Islet of Langerhans (tissue), 1 donor: ENCODE data around the gene FUBP3.
"Not testable (repeated sequence)": the region's sequence is repeated elsewhere in the genome, so short reads cannot be mapped to it uniquely, and the experiment has no call there.

ENCODE experiments used
- FAIRE-seq: peaks from one replicate; lab custom pipeline; 2011; peaks lifted over from hg19 to GRCh38; lab: Jason Lieb, UNC

The FUBP3 gene

DNA sequence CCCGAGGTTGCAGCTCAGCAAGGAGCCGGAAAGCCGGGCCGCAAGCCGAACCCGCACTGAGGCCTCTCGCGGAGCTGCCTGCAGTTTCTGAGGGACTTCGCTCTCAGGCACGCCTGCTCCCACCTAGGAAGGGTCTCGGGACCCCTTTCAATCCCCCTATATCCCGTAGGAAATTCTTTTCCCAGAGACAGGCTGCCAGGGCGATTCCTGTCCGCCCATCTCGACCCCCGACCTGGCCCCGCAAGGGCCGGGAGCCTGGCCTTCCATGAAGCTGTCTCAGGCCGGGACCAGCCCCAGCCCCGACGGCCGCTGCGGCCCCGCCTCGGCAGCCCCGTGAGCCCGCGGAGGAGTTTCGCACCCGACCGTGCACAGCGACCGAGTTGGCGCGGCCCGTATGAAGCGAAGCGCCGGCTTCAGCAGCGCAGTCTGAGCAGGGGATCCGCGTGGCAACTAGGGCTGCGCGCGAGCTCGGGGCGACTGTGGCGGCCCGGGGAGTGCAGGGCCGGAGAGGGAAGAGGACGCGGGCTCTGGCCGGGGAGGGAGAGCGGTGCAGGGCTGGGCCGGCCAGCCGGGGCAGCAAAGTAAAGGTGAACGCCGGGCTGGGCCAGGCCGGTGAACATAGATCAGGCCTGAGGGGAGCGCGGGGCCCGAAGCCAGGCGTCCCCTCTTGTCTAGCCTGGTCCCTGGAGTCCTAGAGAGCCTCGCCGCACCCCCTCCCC, 84.0 kb downstream of the FUBP3 start:
- no peak for FAIRE-seq

DNA sequence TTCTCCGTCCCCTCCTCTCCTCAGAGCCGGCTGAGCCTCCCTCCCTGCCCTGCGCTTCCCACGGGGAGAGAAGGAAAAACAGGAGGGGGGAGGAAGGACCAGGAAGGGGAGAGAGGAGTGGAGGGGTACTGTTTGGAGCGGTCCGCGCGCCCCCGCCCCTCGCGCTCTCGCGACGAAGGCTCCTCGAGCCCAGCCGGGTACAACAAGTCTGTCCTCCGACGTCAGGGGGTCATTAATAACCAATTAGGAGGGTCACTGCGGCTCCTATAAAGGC, 84.5 kb downstream of the FUBP3 start:
- no peak for FAIRE-seq

DNA sequence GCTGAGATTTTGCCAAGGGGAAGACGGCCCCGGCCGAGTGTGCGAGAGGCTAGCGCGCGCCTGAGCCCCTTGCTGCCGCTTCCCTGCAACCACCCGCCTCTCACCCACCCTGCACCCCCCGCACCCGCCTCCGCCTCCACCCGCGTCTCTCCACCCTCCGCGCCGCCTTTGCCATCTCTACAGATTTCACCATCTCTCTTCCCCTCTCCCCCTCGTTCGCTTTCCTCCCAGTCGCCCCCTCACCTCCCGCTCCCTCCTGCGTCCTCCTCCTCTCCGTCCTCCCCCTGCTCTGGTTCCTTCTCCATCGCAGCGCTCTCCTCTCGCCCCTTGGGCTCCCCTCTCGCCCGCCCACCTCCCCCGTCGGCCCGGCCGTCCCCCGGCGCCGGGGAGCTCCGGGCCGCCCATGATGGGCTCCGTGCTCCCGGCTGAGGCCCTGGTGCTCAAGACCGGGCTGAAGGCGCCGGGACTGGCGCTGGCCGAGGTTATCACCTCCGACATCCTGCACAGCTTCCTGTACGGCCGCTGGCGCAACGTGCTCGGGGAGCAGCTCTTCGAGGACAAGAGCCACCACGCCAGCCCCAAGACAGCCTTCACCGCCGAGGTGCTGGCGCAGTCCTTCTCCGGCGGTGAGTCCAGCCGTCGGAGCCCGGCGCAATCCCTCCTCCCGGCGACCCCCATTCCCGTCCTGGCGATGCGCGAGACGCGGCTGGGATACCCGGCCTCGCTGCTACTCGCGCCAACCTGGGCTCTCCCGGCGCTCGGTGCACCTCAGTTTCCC, 85.1 kb downstream of the FUBP3 start, which contains the start of gene PRDM12:
TSS of gene PRDM12 (plus strand) at position 344 of the 778 bp plus-strand sequence. CDS start at position 404, 60 bp downstream.
- no peak for FAIRE-seq

DNA sequence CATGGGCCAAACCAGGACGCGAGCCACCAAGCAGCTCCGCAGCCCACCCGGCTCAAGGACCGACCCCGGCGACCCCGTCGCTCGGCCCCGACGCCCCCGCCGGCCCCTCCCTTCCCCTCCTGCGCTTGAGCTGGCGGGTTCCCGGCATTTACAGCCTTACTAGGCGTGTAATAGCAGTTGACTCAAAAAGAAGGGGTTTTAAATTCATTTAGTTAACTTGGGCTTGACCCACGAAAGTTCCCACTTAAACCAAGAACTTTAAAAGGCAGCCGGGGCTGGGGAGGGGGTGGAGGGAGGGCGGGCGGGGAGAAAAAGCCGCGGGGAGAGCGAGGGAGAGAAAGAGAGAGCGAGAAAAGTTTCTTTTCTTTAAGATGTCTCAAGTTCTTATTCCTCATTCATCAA, 85.7 kb downstream of the FUBP3 start:
- FAIRE-seq, result no peak

DNA sequence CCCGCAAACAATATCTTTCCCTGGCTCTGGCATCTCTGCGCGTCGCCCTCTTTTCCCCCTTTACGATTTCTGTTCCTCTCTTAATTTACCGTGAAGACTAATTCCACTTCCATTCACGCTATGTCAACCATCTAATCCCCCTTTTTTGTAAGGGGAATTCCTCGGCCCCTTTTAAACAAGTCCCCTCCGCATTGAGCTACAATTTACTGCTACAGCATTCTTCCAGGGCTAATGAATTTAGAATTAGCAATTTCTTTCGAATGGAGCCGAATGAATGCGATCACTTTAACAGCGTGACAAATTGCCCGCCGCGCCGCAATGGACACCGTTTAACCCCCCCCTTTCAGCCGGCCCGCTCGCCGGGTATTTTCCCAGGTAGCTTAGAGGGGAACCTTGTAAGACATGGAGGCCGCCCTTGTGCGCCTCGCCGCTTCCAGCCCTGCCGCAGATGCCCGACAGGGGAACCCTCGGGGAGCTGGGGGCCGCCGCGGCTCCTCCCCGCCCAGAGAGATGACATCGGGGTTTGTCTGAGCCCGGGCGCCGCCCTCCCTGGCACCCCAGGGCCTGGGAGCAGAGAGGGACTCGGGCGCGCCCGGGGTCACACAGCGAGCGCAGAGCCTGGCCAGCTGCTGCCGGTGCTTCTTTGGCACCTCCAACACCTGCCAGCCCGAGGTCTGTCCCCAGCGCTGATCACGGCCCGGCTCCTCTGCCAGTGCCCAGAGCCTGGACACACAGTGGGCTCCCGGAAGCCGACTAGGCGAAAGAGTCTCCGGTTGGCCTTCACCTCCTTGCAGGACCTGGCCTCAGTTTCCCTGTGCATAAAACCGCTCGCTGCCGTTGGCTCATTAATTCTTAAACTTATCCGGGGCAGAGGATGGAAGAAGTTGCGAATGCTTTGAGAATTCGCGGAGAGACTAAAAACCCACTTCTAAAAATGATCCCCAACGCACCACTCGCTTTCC, 86.3 kb downstream of the FUBP3 start:
- no peak for FAIRE-seq

DNA sequence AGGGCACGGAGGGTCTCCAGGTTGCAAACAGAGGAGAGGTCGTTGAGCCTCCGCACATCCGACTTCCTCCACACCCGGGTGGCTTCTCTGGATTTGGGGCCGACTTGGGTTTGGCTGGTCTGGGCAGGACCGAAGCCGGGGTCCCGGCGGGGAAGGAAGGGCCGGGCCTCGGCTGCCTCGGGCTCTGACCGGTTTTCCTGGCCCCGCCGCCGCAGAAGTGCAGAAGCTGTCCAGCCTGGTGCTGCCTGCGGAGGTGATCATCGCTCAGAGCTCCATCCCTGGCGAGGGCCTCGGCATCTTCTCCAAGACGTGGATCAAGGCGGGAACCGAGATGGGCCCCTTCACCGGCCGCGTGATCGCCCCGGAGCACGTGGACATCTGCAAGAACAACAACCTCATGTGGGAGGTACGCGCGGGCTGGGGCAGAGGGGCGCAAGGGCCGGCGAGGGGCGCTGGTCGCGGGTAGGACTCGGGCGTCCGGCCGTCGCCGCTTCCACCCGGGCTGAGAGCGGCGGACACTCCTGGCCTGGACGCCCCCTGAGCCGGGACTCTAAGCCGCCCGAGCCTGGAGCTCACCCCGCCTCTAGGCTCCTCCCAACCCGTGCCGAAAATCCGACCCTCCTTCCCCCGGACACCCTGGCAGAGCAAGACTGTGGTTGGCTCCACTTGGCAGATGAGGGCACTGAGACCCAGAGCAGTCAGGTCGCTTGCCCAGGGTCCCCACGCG, 87.2 kb downstream of the FUBP3 start:
- FAIRE-seq, result no peak

DNA sequence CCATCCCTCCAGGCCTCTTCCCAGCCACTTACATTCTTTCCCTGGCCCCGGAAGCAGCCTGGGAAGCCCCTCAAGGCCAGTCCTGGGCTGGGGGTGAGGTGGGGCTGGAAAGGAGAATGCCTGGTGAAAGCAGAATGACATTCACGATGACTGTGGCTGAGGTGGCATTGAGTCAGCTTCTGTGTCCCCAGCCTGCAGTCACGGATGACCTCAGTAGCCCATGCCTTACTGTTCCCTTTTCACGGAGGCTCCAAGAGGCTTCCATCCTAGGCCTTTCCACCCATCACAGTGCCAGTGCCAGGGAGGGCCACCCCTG, 87.7 kb downstream of the FUBP3 start:
- no peak for FAIRE-seq

DNA sequence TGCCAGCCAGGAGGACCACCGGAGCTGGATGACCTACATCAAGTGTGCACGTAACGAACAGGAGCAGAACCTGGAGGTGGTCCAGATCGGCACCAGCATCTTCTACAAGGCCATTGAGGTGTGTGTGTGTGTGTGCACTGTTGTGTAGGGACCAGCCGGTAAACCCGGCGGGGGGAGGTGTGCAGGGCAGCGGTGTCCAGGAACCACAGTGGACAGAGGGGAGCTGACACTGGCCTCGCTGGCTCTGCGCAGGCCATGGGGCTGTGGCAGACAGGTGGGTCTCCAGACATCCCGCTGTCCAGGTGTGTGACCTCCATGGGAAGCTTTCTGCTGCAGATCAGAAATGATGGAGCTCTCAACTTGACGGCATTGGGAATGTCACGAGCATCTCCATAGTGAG, 88.8 kb downstream of the FUBP3 start:
- FAIRE-seq, result no peak

DNA sequence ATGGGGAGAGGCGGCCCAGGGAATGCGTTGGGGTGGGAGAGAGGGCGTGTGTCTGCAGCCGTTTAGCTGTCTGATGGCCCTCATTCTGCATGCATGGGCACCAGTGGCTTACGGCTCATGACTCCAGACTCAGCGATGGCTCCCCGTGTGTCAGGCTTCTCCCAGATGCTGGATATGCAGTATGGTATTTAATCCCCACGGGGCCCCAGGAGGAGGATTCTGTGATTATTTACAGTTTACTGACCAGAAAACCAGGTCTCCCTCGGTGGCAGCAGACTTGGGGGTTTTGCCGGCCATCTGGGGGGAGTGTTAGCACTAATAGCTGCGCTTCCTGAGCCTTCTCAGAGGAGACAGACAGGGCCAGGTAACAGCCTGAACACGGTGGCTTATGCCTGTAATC, 89.3 kb downstream of the FUBP3 start:
- FAIRE-seq, result no peak

DNA sequence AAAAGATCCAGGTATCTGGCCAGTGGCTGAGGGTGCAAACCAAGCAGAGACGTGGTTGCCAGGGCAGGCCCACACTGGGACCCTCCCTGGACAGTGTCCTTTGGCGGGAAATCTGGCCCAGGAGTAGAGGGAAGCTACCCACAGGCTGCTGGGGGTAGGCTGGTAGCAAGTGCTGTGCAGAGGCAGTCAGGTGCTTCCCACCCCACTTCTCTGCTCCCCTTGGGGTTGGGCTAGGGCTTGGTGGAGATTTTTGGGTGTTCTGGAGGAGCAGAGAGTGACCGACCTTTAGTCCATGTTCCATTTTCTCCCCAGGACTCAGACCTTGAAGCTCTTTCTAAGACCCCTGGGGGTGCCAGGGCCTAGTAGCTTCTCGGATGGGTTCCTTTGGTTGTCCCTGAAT, 90.6 kb downstream of the FUBP3 start:
- FAIRE-seq, result no peak

DNA sequence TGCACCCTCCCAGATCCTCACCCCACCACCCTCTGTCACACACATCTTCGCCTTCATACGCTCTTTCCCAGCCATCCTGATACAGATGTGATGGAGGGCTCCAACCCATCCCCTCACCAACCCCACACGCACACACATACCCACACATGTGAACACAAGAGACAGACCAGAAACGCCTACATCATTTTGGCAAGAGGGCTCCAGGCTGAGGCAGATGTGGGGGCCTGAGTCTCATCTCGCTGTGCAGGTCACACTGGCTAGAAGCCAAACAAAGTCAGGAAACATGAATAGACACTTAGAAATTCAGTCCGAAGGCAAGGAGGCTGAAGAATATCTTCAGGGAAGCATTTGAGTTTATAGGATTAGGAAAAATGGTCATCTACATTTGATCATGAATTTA, 91.3 kb downstream of the FUBP3 start:
- FAIRE-seq, result no peak

DNA sequence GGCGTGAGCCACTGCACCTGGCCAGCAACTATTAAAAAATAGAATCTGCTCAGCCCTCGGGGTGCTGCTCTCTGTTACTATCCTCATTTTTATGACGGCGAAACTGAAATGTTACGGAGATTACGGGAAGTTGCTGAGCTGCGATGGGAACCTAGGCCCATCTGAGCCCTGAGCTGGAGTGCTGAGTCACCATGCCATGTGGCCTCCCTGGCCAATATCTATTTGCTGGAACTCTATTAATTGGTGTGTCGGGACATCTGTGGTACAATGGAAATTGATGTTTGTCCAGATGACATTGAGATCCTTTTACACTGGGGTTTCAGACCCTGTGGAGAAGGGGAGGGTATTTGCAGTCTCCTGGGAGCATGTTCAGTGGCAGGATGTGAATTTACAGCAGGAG, 93.1 kb downstream of the FUBP3 start:
- no peak for FAIRE-seq

DNA sequence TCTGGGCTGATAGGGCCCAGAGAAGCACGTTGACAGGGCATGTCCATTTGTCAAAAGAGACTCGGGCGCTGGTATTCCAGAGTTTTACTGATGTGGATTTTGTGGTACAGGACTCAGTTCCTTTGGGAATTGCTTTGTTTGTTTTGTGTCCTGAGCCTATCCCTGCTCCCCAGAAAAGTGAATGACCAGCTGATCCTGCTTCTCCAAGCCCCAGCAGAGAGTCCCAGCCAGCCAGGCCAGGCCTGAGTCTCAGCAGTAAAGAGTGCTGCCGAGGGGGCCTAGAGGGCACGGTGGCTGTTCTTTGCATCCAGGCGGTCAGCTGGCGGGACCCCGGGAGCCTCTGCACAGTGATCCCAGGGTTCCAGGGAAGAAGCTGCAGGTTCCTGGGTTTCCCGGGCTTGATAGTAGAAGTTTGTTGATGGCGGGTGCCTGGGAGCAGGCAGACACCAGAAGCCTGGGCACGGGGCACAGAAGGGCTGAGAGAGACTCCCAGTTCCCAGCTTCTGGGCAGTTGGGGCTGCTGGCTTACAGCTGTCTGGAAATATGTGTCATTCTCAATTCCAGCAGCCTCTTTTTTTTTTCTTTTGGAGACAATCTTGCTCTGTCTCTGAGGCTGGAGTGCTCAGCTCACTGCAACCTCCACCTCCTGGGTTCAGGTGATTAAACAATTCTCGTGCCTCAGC, 93.7 kb downstream of the FUBP3 start:
- FAIRE-seq, result no peak

DNA sequence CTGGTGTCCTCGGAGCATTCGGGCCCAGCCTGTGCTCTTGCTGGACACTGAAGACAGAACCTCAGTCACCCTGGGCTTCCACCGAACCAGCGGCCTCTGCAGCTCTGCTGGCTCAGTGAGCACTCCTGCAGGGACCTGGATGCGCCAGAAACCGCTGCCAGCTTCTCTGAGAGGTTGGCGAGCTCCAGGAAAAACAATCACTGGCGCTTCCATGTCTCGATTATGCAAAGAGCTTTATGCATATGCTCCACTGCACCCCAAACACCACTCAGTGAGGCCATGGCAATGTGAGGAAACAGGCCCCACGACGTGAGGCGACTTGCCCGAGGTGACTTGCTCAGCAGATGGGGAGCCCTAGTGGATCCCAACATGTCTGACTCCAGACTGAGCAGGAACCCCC, 96.0 kb downstream of the FUBP3 start:
- FAIRE-seq, result no peak

DNA sequence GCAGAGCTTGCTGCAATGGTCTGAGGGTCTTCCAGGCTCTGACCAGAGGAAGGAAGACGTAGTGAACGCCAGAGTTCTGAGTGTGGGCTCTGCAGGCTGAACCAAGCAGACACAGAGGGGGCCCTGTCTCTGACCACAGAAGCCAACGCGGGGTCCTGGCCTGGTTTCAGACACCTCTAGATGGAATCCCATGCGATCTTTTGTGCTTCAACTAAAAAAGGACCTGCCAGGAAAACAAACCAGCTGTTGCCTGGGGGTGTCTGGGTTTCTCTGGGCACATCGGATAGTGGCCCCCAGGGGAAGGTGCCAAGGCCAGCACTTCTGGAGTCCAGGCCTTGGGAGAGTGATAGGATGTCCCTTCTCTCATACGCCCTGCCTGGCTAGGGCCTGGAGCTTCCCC, 97.9 kb downstream of the FUBP3 start:
- no peak for FAIRE-seq

DNA sequence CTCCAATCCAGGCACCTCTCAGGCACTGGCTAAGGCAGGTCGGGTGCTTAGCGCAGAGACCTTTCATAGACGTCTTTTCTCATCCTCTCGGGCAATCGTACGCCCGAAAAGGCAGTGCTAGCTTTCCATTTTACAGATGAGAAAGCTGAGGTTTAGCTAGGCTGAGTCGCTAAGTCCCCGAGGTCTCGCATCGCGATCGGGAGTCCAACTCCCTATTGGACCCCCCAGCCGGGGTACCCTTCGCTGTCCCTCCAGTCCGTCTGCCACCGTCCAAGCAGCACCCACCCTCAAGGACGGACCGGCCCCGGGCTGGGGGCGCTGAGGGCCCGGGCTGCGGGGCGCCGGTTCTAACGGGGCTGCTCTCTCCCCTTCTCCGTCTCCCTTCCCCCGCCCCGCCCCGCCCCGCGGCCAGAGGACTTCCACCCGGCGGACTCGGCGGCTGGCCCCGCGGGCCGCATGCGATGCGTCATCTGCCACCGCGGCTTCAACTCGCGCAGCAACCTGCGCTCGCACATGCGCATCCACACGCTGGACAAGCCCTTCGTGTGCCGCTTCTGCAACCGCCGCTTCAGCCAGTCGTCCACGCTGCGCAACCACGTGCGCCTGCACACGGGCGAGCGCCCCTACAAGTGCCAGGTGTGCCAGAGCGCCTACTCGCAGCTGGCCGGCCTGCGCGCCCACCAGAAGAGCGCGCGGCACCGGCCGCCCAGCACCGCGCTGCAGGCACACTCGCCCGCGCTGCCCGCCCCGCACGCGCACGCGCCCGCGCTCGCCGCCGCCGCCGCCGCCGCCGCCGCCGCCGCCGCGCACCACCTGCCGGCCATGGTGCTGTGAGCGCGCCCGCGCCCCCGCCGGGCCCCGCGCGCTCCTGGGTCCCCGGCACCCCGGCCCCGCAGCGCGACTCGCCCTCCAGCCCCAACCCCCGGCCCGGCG, 101.7 kb downstream of the FUBP3 start:
- FAIRE-seq, result no peak

DNA sequence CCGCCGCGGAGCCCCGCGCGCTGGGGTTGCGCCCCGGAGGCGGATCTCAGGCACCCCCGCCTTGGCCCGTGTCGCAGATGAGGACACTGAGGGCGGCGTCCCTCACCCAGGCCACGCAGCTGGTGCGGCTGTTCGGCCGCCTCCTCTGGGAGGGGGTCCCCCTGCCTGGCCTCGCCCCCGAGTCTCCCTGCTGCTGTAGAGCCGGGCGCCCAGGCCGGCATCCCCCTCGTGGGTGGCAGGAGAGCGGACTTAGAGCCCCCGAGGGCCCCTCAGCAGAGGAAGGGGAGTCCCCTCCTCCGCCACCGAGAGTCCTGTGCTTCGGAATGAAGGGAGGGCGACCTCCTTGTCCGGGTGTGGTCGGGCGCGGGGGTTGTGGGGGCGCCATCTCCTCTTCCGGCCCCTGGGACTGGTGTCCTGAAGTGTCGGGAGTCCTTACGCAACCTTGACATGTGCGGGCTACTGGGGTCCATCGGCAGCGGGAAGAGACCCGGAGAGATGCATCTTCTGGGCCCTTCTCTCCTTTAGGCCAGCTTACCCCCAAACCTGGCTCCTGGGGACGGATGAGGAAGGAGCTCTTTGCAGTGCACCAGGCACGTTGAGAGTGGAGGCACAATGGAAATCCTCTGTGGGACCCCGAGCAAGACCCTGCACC, 102.5 kb downstream of the FUBP3 start:
- no peak for FAIRE-seq

DNA sequence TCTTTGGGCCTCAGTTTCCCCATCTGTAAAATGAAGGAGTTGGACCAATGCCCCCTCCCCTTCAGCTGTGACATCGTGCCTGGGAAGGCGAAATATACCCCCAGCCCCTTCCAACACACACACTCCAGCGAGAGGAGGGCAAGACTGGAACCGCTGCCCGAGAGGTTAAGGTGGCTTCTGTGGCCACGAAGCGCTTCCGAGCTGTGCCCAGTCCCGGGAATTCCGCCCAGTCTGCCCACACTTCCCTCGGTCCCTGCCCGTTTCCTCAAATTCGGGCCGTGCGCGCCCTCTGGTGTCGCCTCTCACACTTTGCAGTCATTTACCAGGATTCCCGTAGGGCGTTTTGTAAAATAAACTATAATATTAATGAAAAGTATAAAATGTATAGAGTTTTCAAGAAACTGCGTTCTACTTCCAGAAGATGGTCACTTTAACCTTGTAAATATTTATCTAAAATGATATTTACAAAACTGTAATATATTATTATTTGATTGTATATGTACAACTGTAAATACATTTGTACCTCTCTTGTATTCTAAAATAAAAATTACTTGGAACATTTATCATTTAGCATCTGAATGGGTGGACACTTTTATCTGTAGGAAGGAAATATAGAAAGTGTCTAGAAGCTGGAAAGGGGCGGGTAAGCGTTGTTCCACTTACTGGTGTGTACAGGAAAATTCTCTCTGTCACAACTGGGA, 103.2 kb downstream of the FUBP3 start:
- no peak for FAIRE-seq

DNA sequence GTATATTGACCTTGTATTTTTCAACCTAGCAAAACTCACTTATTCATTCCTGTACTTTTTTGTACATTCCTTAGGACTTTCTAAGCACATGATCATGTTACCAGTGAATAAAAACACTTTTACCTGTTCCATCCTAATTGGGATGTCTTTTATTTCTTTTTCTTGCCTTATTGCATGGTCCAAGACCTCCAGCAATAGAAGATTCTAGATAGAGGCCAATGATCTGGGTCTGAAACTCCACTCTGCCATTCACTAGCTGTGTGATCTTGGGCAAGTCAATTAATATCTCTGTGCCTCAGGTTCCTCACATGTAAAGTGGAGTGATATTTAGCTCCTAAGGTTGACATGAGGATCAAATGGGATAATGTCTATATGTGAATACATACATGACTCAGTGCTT, 105.7 kb downstream of the FUBP3 start:
- FAIRE-seq, result no peak

DNA sequence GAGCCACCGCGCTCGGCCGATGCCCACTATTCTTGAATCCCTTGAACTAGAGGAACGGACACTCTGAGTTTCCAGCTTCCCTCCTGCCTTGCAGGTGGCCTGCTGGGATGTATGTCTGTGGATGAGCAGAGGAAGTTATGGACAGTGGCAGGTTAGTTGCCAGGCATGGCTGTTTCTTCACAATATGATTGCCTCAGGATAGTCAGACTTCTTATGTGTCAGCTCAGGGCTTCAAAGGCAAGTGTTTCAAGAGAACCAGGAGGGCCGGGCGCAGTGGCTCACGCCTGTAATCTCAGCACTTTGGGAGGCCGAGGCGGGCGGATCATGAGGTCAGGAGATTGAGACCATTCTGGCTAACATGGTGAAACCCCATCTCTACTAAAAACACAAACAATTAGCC, 106.6 kb downstream of the FUBP3 start:
- not testable (repeated sequence) for FAIRE-seq
